ENCODE results near the gene MRPL45.

Gene MRPL45

GRCh38 chr17:38349097-38349730, 52.2 kb downstream of the MRPL45 start:
- DNase-seq = peak; percentile 84

GRCh38 chr17:38350035-38350434, 53.1 kb downstream of the MRPL45 start:
- no peak for DNase-seq

GRCh38 chr17:38351412-38352222, 54.6 kb downstream of the MRPL45 start, which contains the start of gene SOCS7:
Gene SOCS7, plus strand, starts transcription at chr17:38351844. Its CDS starts 209 bp downstream, at chr17:38352053.
- DNase-seq = peak; percentile 86

GRCh38 chr17:38352245-38353085, 55.5 kb downstream of the MRPL45 start:
- no peak for DNase-seq

GRCh38 chr17:38353086-38353604, 56.2 kb downstream of the MRPL45 start:
- no peak for DNase-seq

GRCh38 chr17:38353668-38354067, 56.7 kb downstream of the MRPL45 start:
- no peak for DNase-seq

GRCh38 chr17:38354466-38354865, 57.5 kb downstream of the MRPL45 start:
- no peak for DNase-seq

- DNase-seq = no peak
Observed at GRCh38 chr17:38355251-38355650, 58.3 kb downstream of the MRPL45 start.

- no peak for DNase-seq
Observed at GRCh38 chr17:38357486-38358123, 60.6 kb downstream of the MRPL45 start.

GRCh38 chr17:38358586-38359513, 61.9 kb downstream of the MRPL45 start:
- DNase-seq = no peak

GRCh38 chr17:38361694-38362465, 64.9 kb downstream of the MRPL45 start:
- no peak for DNase-seq

GRCh38 chr17:38363016-38363415, 66.0 kb downstream of the MRPL45 start:
- DNase-seq = no peak

GRCh38 chr17:38364741-38365140, 67.8 kb downstream of the MRPL45 start:
- DNase-seq = no peak

GRCh38 chr17:38369124-38369886, 72.3 kb downstream of the MRPL45 start:
- DNase-seq = no peak
